ENCODE data around the gene PTPN23.

GRCh38 chr3:47374587-47374986, 6.2 kb upstream of the PTPN23 start:
- no peak for TF ChIP-seq ZFP30 (CRISPR knock-in tag; IDR thresholded peaks at IDR 0.05)
- no peak for TF ChIP-seq ZFP3 (CRISPR knock-in tag; IDR thresholded peaks at IDR 0.05)
- TF ChIP-seq RARB (CRISPR knock-in tag; IDR thresholded peaks at IDR 0.05), result no peak
- TF ChIP-seq ISL1 (CRISPR knock-in tag; IDR thresholded peaks at IDR 0.05), result no peak
- no peak for TF ChIP-seq PATZ1 (CRISPR knock-in tag; IDR thresholded peaks at IDR 0.05; ENCODE audit: borderline replicate concordance)
- no peak for TF ChIP-seq ZNF565 (CRISPR knock-in tag; conservative IDR thresholded peaks at IDR 0.05; ENCODE audit: low read depth)
